ENCODE data around the gene CABP7. TPM values are rescaled to one million over a fixed set of nuclear protein-coding genes. Genes with fewer than 3 reads are reported as not detected.

CABP7 gene
- total RNA-seq, 1 donor from 2014 or later: not detected

DNA sequence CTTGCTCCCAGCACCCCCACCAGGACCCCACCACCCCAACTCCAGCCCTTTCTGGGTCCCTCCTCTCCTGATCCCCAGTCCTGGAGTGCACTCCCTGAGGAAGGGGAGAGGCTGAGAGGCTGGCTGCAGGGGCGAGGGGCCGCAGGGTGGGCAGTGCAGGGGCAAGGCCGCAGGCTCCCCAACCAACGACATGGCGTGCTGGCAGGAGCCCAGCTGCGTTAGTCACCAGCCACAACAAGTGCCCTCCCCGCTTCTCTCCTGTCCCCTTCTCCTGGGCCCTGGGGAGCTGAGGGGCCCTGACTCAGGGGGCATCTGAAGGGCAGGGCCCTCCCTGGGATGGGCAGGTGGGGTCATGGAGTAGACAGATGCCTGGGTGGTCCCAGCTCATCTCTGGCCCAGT, 2.3 kb downstream of the CABP7 start:
- DNase-seq (ENCODE audit: extremely low read depth, low read depth, low spot score): no peak

DNA sequence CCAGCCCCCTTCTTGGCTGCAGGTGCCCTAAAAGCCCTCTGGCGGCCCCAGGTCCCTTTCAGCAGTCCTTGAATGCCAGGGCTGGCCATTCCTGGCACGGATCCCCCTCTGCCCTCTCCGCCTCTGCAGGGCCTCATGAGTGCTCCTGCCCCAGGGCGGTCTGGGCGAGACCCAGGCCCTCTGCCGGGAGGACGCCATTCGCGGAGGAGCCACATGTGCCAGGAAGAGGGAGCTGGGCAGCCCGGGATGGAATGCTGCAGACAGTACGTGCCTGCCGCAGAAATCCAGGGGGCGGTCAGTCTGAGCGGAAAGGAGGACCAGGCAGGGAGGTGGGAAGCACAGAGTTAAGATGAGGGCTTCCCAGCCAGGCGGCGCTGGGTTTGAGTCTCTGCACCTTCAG, 2.8 kb downstream of the CABP7 start:
- no peak for DNase-seq (ENCODE audit: extremely low read depth, low read depth, low spot score)

GRCh38 chr22:29723766-29724165, 4.0 kb downstream of the CABP7 start:
- DNase-seq (ENCODE audit: extremely low read depth, low read depth, low spot score): no peak

DNA sequence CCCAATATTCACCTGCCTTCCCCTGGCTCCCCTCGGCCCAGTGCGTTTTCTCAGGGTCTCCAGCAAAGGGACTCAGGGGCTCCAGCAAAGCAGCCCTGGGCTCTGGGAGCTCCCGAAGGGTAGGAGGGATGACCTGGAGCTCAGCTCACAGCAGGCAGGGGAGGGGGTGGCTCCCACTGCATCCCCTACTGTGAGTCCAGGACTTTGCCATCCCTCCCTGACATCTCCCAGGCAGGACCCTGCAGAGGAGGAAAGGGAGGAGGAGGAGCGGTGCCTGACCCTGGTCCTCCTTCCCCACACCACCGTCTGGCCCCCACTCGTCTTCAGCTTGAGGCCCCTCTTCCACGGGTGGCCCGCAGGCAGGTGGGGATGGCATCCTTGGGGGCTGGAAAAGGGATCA, 5.0 kb downstream of the CABP7 start:
- DNase-seq (ENCODE audit: extremely low read depth, low read depth, low spot score): no peak

DNA sequence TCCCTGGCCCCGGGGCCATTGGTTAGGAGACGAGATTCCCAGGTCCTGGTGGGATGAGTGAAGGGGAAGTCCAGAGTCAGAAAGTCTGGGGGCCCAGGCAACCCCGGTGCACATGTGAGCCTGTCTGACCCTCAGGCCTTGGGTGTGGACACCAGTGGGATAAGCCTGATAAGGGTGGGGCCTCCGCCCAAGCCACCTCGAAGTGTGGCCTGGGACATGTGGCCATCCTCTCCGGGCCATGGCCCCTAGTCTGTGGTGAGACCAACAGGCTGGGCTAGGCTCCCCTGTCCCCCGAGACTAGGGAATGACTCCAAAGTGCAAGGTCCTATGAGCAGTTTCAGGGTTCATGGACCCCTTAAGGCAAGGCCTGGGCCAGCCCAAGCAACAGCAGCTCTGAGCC, 6.3 kb downstream of the CABP7 start:
- no peak for DNase-seq (ENCODE audit: extremely low read depth, low read depth, low spot score)

DNA sequence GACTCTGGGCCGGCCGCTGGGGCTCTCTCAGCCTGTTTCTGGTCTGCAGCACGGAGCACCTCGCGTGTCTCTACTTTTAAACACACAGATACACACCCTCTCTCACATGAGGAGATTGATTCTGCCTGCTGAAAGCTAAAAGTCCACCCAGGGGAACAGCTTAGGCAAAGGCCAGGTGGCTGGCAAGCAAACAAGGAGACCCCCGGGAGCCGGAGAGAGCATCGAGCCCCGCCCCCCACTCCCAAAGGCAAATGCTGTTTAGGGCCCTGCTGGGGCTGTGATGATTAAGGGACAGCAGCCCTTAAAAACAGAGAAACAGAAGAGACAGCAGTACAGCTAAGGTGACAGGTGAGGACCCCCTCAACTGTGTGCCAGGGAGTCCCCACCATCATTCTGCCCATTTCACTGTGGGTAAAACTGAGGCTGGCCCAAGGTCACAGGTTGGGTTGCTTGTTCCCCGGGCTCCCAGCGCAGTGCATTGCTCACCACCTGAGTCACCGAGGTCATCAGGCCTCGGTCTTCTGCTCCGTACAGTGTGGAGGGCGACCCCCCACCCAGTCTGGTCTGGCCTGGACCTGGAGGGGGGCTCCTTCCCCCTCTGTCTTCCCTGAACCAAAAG, 6.8 kb downstream of the CABP7 start:
- no peak for DNase-seq (ENCODE audit: extremely low read depth, low read depth, low spot score)

GRCh38 chr22:29727131-29727523, 7.3 kb downstream of the CABP7 start:
- DNase-seq (ENCODE audit: extremely low read depth, low read depth, low spot score): no peak

- DNase-seq (ENCODE audit: extremely low read depth, low read depth, low spot score): no peak
Observed at GRCh38 chr22:29729161-29729560, 9.4 kb downstream of the CABP7 start.

DNA sequence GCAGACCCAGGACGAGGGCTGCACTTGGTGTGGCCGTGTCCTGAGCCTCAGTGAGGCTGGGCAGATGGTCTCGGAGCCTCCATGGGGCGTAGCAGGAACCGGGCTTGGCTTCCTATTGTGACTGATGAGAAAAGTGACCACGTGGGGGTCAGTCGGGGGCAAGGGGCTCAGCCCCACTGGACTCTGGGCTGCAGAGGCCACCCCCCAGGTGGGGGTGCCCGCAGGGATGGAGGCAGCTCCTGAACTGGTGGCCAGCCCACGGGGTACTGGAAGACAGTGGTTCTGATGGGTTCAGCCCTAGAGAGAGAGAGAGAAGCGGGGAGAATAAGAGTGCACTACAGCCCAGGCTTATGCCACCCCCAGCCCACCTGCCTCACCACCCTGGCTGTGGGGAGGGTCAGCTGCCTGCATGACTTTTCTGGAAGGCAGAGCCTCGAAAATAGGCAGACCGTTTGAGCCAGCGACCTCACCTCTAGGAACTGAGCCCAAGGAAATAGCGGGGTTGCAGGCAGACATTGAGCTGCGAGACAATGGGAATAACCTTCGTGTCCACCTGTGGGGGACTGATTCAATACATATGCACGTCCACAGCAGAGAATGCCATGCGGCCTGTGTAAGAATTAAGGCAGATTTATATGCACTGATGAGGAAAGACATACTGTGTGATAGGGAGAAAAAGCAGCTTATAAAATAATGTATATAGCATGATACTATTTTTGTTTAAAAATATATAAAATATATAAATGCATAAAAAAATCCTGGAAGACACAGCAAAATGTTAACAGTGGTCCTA, 11.5 kb downstream of the CABP7 start:
- no peak for DNase-seq (ENCODE audit: extremely low read depth, low read depth, low spot score)

- no peak for DNase-seq (ENCODE audit: extremely low read depth, low read depth, low spot score)
Observed at GRCh38 chr22:29732883-29733282, 13.1 kb downstream of the CABP7 start.

DNA sequence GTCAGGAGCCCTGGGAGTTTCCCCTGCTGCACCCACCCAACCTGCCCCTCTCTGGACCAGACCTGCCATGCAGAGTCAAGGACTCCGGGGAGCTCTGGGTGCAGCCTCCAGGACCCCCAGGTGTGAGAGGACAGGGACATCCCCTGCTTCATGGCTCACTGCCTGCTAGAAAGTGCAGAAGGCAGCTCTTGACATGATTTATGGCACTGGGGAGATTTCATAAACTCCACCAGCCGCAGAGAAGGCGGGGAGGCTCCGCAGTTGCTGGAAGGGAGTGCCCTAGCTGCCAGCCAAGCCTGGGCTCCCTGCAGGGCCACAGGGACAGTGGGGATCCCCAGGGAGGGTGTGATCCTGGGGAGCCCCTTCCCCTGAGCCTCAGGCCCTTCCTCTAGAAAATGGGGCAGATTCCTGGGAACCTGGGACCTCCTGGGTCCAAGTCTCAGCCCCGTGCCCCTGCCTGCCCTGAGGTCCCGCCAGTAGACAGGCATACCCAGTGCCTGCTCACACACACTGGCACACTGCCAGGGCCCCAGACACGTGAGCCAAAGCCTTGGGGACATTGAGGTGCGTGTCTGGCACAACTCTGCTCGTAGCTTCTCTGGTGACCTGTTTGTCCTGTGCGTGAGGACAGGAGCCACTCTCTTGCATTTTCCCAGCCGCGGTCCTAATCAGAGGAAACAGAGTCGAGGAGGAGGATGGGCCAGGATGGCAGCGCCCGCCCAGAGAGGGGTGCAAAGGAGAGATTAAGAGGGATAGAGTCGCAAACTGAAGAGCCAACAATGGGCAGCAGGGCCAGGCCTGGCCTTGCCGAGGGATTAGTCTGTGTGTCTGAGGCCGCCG, 13.8 kb downstream of the CABP7 start:
- no peak for DNase-seq (ENCODE audit: extremely low read depth, low read depth, low spot score)

DNA sequence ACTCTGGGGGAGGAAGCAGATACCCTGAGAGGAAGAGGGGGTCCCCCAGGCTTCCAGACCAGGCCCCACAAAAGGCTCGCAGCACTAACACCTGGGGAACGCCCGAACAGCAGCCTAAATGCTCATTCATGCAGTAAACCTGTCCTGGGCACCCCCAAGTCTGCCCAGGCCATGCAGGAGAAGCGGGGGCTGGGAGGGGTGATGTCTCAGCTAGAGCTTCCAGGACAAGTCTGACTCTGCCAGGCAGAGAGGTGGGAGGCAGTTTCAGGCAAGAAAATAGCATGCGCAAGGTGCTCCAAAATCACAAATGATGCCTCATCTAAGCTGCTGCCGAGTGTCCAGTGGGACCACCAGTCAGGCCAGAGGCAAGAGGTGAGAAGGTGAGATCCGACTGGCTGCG, 14.6 kb downstream of the CABP7 start:
- DNase-seq (ENCODE audit: extremely low read depth, low read depth, low spot score): no peak

- no peak for DNase-seq (ENCODE audit: extremely low read depth, low read depth, low spot score)
Observed at GRCh38 chr22:29734838-29735237, 15.0 kb downstream of the CABP7 start.

GRCh38 chr22:29735416-29735815, 15.6 kb downstream of the CABP7 start:
- DNase-seq (ENCODE audit: extremely low read depth, low read depth, low spot score): no peak

DNA sequence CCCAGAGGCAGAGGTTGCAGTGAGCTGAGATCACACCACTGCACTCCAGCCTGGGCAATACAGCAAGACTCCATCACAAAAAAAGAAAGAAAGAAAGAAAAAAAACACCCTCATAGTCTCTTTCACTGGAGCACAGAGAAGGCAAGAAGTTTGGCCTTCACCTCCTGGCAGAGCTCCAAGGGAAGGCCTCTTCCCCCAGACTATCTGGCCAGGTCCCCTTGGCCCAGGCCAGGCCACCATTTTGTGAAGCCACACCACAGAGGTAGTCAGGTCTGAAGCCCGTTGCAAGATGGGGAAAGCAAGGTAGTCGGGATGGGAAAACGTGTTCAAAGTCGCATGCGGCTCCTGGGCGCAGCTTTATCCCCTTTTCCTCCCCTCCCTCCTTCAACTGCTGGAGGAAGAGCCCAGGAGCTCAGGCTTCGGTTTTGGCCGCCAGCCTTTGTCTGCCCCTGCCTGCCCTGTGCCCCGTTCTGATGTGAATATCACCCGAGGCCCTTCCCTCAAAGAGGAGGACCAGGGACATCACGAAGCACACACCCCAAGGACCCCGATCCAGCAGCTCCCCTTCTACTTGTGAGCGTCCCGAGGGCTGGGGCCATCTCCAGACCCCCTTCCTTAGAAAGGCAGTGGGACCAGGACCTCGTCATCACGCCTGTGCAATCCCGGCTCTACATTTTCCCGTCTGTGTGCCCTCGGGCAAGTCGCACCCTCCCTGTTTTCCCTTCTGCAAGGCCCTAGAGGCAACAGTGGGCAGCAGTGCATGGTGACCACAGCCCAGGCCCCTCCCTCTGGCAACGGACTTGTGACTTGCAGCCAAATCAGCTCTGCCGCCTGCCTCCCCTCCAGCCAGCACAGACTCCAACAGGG, 17.7 kb downstream of the CABP7 start:
- no peak for DNase-seq (ENCODE audit: extremely low read depth, low read depth, low spot score)

DNA sequence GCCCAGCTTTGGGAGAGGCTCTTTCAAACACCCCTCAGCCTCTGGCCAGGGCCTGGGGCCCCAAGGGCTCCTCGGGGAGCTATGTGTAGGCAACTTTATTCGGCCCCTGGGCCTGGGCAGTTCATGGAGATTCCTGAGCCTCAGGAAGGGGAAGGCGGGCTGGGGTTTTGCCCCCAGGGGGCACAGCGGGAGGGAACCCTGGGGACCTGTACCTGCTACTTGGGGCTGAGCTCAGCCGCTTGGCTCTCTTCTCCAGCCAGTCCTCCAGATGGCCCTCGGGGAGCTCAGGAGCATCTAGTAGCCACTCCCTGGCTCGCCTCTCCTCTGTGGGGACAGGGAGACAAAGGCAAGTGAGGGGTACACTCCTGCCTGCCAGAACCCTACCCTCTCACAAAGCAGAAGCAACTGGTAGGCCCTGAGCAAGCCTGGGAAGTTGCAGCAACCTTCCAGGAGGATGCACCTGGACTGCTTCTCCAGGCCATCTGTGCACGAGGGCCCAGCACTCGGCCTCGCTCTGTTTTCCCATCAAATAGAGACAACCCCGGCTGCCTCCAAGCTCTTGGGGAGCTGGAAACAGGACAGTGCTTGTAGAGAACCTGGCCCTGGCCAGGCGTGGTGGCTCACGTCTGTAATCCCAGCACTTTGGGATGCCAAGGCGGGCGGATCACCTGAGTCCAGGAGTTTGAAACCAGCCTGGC, 18.5 kb downstream of the CABP7 start:
- no peak for DNase-seq (ENCODE audit: extremely low read depth, low read depth, low spot score)

DNA sequence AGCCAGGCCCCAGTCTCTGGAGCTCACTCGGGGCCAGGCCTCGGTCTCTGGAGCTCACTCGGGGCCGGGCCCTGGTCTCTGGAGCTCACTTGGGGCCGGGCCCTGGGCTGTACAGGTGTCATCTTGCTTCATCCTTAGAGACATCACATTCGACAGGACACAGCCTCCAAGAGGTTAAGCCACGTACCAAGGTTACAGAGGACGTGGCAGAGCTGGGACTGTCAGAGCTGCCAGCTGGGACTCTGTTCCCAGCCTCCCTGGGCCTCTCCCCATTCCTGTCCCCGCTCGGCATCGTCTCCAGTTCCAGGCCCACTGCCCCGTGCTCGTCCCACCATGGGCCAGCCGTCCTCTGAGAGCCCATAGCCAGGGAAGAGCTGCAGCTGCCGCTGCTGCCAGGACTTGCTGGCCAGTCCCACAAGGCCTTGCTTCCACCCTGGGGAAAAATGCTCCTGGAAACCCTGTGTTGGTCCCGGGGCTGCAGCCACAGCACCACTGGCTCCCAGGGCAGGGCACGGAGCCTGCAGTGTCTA, 19.6 kb downstream of the CABP7 start:
- no peak for DNase-seq (ENCODE audit: extremely low read depth, low read depth, low spot score)

DNA sequence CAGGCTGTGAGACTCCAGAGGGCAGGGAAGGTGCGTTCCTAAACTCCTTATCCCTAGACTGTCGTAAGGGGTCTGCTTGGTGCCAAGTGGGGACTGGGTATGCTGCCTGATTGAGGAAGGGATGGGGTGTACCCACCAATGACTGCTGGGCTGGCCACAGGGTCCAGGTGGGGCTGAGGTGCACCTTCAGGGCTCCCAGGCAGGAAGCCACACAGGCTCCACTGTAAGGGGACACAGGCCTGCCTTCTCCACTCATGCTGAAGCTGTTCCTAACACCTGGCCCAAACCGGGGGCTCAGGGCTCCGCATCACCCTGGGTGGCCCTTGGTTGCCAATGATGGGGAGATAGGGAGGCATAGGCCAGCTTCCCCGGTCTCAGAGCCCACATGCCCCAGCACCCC, 20.4 kb downstream of the CABP7 start:
- DNase-seq (ENCODE audit: extremely low read depth, low read depth, low spot score): no peak

DNA sequence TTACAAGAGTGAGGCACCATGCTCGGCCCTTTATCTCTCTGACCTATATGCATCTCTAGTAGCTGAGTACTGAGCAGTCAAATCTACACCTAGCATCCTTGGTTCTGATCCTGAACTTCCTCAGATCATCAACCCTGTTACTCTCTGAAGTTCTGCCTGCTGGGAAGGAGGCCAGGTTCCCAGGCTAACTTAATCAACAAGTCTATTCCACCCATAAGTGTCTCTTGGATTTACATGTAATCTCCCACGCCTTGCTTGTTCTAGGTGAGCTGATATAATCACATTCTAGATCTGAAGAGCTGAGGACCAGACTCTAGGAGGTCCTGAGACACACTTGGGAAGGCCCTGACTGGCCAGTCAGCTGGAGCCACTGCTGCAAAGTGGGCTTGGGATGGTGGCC, 22.1 kb downstream of the CABP7 start:
- DNase-seq (ENCODE audit: extremely low read depth, low read depth, low spot score): no peak

GRCh38 chr22:29742326-29742725, 22.5 kb downstream of the CABP7 start:
- no peak for DNase-seq (ENCODE audit: extremely low read depth, low read depth, low spot score)
